Pons (tissue), 1 donor: Measurements from ENCODE around the gene CRB1.
"Not testable (repeated sequence)": the region's sequence is repeated elsewhere in the genome, so short reads cannot be mapped to it uniquely, and the experiment has no call there.

Source experiments
- DNase-seq: peaks from one replicate; pipeline ENCODE4 v3.0.0-alpha.2; 2016; ENCODE audit warnings: low spot score

The CRB1 gene

GRCh38 chr1:197399755-197400521 is 131.9 kb downstream of the CRB1 start:
- DNase-seq = no peak

- no peak for DNase-seq
Measured at GRCh38 chr1:197400522-197400902, 132.5 kb downstream of the CRB1 start.

- no peak for DNase-seq
Measured at GRCh38 chr1:197402189-197402588, 134.1 kb downstream of the CRB1 start.

GRCh38 chr1:197404774-197405173 is 136.7 kb downstream of the CRB1 start:
- not testable (repeated sequence) for DNase-seq

GRCh38 chr1:197405614-197406013 is 137.6 kb downstream of the CRB1 start:
- DNase-seq = not testable (repeated sequence)

GRCh38 chr1:197413564-197413963 is 145.5 kb downstream of the CRB1 start:
- DNase-seq = no peak

- DNase-seq = no peak
Measured at GRCh38 chr1:197415221-197415620, 147.2 kb downstream of the CRB1 start.

GRCh38 chr1:197418693-197419092 is 150.6 kb downstream of the CRB1 start:
- no peak for DNase-seq

GRCh38 chr1:197422993-197423392 is 154.9 kb downstream of the CRB1 start:
- DNase-seq = no peak

- DNase-seq = no peak
Measured at GRCh38 chr1:197424380-197424779, 156.3 kb downstream of the CRB1 start.

GRCh38 chr1:197429372-197429771 is 161.3 kb downstream of the CRB1 start:
- no peak for DNase-seq

GRCh38 chr1:197435224-197435623 is 167.2 kb downstream of the CRB1 start:
- no peak for DNase-seq

GRCh38 chr1:197437601-197438000 is 169.5 kb downstream of the CRB1 start:
- no peak for DNase-seq

- no peak for DNase-seq
Measured at GRCh38 chr1:197438010-197438790, 170.1 kb downstream of the CRB1 start.

- no peak for DNase-seq
Measured at GRCh38 chr1:197439708-197440280, 171.7 kb downstream of the CRB1 start.

GRCh38 chr1:197440715-197441114 is 172.7 kb downstream of the CRB1 start:
- DNase-seq = no peak

- DNase-seq = no peak
Measured at GRCh38 chr1:197441999-197442414, 174.0 kb downstream of the CRB1 start.

GRCh38 chr1:197444755-197445154 is 176.7 kb downstream of the CRB1 start:
- DNase-seq = no peak

GRCh38 chr1:197448121-197448779 is 180.2 kb downstream of the CRB1 start:
- DNase-seq = no peak

- no peak for DNase-seq
Measured at GRCh38 chr1:197451381-197451780, 183.3 kb downstream of the CRB1 start.

- no peak for DNase-seq
Measured at GRCh38 chr1:197453376-197454058, 185.5 kb downstream of the CRB1 start.

GRCh38 chr1:197462539-197462938 is 194.5 kb downstream of the CRB1 start:
- DNase-seq = no peak
